GM19397 (cell line): ENCODE data around the gene ERICH6B.

ENCODE experiments used
- ATAC-seq: cut with Tn5 transposase; IDR thresholded peaks from one replicate; pipeline ENCODE4 v1.9.1; 2021; ENCODE audit warnings: mild to moderate bottlenecking, moderate library complexity; ENCODE audit not compliant: unreplicated experiment

ERICH6B gene

DNA sequence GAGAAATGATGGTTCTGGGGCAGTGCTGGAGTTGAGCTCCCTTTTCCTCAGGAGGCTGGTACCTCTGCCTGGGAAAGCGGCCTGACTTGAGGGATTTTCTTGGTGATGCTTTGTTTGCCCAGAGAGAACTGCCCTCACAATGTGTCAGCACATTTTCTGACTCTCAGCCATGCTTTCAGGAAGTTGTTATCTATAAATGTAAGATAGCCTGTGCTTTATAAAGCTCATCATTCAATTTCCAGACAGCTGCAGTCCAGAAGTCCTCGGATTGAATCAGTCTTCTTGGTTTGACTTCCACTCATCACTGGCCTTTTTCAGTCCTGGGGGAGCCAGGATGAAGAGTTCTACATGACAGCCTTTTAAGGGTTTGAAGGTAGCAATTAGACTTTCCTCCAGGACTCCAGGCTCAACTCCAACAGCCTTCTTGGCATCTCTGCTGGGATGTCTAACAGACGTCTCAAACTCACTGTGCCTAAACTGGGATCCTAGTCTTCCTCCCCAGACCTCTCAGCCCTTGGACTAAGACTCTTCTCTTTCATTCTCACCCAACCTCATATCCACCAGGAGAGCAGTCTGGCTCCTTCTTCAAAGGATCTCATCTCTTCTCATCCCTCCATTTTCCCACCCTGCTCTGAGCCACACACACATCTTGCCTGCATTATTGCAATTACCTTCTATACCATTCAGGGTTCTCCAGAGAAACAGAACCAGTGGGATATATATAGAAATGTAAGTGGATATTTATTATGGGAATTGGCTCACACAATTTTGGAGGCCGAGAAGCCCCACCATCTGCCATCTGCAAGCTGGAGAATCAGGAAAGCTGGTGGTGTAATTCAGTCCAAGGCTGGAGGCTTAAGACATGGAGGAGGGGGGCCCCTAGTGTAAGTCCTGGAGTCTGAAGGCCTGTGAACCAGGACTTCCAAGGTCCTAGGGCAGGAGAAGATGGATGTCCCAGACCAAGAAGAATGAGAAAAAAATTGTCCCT lies 13.1 kb downstream of the ERICH6B start:
- ATAC-seq = no peak

DNA sequence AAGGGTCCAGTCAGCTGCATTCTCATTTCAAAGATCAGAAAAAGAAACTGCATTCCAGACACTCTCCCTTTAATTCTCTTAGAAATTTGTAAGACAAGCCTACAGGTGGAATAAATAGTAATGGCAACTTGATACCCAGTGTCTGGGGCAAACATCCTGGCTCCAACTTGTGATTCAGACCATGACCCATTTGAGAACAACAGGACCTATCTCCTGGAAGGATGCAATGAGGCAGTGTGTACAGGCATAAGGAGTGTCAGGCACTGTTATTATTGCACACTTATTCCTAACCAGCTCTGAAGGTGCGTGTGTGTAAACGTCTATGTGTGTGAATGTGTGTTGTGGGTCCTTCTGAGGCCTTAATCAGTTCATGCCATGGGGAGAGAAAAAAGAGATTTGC lies 13.9 kb downstream of the ERICH6B start:
- no peak for ATAC-seq

DNA sequence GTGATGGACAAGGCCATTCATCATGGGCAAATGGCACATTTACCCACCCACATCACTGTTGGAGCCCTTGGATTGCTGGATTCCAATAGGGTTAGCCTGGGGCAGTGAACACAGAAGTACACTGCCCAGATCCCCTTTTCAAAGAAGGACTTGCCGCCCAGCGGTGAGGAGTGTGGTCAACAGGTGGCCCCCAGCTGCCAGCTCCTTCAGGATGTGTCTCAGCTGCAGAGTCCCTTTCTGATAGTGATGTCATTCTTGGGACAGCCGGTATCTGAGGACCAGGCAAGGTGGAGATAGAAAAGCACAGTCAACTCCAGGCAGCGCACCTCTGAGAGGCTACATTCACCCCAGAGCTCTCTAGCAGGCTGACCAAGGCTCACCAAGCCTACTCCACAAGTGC lies 16.9 kb downstream of the ERICH6B start:
- ATAC-seq = no peak

DNA sequence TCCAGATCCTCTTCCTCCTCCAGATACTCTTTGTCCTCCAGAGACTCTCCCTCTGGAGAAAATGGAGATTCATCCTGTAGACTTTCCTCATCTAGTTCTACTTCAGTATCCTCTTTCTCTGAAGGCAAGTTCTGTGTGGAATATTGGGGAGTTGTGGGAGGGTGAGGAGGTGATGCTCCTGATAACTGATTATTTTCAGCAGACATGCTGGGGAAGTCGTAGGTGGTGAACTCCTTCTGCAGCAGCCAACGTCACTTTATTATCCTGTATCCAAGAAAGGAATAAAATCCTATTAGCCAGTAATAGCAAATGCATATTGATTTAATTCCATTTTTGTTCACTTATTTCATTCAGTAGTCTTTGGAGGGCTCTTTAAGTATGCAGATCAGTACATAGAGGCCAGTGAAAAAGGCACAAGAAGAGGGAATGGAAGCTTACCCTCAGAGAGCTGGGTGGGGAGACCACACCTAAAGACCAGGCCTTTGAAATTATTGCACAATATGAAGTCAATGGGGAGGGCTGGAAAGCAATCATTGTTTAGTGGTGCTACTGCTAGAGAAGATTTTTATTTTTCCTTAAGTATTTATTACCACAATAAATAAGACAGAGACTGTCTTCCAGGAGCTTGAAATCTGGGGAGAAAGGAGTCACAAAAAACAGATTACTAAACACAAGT lies 18.6 kb downstream of the ERICH6B start:
- ATAC-seq = no peak

DNA sequence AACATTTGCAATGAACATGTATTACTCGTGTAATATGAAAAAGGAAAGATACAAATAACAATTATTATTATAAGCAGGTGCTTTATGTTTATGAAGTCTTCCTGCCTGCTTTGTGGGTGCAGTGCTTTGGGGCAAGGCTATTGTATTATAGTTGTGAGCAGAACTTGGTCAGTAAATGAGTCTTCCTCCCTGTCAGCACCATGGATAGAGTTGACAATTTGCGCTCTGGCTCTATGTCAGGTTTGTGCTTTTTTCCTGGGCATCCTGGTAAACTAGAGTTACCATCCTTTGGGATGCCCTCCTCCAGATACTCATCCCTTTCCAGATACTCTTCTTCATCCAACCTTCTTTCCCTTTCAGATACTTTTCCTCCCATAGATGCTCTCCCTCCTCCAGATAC lies 19.6 kb downstream of the ERICH6B start:
- ATAC-seq = no peak

DNA sequence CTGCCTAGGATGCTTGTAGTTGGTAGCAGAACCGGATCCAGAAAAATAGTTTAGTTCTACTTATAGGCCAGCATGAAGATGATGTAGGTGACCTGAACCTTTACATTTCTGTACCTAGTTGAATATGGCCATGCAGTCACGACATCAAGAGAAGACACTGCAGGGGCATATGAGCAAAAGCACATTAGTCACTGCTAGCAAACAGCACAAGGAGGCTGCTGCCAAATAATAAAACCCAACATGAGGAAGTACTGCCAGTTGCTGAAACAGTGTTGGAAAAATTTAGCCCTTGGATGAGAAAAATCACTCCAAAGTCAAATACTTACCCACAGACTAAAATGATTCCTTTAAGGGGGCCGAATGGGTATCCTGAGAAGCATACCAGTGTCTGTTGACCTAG lies 20.8 kb downstream of the ERICH6B start:
- ATAC-seq = no peak

DNA sequence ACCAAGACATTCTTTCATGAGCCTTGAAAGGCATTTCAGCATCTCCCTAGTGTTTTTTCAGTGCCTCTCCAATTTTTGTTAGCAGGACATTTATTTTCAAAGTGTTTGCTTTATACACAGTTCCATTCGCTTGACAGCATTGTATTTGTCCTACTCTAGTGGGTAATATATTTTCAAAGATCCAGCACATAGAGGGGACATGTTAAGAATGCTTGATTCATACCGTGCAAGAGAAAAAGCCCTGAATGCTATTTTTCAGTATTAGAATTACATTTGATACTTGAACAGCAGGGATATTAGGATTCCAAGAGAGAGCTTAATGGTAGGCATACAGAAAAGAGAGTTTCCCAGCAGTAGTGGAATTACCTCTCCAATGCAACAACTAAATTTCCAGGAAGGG lies 21.3 kb downstream of the ERICH6B start:
- ATAC-seq = no peak

DNA sequence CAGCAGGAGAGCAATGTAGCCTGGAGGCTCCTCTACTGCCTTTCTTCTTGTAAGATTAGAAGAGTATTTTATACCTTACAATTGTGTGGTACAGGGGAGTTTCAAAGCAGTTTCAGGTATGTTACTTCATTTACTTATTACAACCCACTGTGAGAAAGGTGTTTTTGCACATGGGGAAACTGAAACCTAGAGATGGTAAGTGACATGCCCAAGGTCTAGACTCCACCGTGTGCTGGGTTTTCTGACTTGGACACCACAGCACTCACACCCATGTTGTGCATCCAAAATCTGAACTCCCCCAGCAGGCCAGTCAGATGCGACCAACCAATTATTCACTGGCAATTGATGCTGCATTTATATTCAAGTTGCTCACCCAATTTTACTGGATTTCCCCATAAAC lies 22.8 kb downstream of the ERICH6B start:
- no peak for ATAC-seq

DNA sequence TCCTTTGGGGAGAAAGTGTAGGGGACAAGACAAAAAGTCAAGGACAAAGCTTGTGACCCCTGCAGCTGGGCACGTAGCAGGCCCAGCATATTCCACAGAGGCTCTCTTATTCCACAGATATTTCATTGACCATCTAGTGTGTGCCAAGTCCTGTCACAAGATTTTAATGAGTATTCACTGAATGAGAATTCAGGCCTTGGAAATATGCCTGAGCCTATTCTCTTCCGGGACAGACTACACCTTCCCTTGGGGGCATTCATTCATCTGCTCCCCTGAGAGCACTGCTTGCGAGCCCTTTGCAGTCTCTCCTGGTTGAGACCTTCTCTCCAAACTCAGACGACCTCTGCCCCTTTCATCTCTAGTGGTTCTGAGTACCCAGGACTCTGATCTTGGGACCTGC lies 25.5 kb downstream of the ERICH6B start:
- no peak for ATAC-seq

DNA sequence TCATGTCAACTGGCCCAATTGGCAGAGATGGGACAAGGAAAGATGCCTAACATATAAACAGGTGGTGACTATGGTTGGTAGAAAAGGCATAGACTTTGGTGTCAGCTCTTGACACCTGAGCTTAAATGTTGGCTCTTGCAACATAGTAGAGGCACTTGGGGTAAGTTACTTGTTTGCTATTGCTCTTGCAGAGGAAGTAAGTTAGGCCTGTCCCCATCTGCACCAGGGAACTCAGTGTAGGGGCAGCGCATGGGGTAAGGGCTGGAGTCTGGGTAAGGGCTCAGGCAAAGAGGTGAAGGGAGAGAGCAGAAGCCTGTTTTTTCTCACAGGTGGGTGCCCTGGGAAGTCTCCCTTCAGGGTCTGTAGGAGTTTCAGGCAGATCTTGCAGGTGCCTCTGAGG lies 27.6 kb downstream of the ERICH6B start:
- ATAC-seq = no peak

DNA sequence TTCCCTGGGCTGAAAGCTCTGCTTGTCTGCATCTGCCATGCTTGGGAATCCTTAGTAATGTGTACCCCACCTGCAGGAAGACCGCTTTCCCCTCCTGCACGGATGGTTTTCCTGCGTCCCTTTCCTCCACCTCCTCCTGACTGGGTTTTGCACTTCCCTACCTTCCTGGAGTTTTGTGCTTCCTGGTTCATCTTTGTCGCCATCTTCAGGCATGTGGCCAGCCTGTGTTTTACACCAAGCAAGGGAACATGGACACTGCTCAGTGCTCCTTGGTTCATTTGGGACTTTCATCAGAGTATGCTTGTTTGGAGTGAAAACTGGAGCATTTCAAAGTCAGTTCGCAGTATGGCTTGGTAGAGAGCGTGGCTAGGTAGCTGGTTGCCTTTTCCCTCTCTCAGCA lies 30.7 kb downstream of the ERICH6B start:
- no peak for ATAC-seq

DNA sequence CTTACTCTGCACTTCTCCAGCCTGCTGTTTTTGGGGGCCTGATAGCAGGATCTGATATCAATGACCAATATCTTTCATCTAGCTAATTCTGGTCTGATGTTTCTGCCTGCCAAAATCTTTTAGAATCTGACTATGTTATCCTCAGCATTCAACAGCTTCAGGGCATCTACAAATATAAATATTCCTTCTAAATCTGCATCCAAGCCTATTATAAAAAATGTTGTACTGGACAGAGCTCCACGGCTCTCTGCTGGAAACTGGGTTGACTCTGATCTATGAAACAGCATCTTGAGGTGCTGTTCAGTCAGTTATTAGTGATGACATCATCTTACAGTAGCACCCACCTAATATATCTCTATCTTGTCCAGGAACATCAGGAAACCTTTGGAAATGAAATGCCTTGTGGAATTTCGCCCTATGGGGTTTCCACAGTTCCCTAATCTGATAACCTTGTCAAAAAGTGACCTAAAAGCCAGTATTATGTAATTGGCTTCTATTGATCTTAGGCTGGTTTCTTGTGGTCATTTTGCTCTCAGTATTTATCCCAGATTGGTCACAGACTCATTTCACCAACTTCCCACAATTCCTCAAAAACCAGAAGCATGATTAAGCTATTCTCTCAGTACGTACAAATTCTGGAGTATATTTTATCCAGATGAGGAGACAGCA lies 33.0 kb downstream of the ERICH6B start:
- no peak for ATAC-seq

DNA sequence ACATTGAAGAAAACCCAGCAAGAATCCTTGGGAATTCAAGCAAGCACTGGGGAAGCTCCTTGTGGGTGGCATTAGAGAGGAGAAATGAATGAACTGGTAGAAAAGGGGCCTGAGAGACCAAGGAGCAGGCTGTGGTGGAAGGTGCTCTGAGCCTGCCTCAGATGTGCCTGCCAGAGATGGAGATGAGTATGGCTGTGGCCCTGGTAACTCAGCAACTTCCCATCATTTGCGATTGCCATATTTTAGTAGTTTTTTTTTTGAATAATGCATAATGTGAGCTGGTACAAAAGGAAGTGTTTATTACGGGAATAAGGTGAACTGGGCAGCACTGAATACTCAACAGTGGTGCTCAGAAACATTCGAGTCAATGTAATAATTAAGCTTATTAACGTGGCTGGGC lies 39.1 kb downstream of the ERICH6B start:
- no peak for ATAC-seq

DNA sequence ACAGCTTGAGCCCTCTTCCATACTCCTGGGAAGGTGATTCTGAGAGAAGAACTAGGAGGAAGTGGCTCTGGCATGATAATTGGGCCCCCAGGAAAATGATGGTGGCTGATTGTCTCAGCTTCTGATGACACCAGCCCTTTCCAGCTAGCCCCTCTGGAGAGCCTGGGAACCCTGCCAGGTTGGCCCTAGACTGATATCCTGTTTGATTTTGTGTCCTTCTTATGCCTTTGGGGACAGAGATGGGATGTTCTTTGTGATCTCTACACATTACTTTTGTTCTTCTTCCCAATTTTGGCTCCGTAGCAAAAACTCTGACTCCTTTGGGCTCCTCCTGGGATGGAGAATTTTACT lies 39.7 kb downstream of the ERICH6B start:
- no peak for ATAC-seq

DNA sequence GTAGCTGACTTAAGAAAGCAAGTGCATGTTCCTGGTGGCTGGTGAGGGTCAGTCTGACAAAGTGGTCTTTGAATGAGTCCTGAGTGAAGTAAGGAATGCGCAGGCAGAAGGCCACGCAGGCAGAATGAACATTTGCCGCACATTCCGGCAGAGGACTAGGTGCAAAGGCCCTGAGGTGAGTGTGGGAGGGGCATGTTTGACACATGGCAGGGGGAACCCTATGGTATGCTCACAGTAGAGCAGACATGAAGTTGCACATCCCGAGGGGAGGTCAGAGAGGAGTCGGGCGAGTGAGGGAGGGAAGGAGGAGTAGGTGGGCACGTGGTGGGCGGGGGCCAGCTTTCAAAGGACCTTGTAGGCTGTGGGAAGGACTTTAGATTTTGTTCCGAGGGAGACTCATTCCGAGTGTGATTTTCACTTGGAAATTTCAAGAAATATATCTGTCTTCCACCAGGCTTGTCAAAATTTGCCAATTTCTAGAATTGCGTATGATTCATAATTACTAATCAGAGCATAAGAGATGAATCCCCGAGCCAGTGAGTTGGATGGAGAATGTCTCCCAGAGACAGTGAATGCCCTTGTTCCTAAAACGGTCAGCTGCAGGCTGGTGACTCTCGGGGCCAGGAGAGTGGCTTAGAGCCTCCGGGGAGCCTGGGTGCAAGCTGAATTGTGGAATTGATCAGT lies 40.3 kb downstream of the ERICH6B start:
- no peak for ATAC-seq

DNA sequence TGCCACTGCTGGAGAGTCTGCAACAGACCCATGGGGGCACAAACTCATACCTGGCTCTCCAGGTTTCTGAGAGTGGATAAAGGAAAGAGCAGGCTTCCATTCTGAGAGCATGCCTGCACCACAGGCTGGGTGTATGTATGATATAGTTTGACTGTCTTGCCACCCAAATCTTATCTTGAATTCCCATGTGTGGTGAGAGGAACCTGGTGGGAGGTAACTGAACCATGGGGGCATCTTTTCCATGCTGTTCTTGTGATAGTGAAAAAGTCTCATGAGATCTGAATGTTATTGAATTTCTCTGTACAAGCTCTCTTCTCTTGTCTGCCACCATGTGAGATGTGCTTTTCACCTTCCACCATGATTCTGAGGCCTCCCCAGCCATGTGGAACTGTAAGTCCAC lies 50.2 kb downstream of the ERICH6B start:
- ATAC-seq = no peak

DNA sequence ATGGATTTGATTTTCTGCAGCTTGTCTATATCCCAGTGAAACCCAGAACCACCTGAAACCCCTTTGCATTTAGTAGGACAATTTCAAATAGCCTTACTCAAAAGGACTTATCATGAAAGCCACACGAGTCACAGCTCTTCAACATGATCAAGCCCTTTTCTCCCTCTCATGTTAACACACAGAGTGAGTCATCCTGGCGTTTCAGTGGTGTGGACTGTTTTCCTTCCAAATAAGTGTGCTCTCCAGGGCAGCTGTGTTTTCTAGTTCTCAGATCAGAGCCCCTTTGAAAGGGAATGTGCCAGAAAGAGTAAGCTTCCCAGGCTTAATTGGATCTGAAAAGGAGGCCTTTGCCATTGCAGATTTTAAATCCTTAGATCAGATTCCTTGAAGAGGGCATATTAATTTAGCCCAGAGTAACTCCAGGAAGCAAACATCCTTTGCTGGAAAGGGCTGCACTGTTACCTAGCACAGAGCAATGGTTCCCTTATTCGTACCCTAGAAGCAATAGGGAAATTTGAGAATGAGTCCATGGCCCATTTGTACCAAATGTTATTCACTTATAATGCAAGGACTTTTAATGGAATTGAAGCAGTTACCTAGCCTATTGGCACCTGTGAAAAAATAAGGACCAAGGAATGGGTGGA lies 51.3 kb downstream of the ERICH6B start:
- no peak for ATAC-seq

DNA sequence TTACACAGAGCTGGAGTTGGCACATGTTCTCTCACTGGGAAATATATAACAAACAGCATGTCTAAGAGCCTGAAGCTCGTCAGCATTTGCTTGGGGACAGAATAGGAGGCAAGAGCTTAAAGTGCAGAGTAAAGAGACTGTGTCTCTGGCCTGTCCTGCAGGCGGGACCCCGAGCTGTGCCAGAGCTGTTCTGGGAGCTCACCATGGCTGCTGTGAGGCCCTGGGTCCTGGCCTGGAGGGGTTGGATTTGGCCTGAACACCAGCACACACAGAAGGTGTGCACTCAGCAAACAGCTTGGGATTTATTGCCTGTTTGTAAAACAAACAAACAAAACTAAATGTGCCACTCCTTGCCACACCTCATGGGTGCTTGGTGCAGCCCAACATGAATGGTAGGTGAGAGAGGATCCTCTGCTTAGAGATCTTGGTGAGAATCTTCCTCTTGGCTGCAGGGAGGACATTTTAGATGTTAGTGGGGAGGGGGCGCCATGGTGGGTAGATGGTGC lies 60.9 kb downstream of the ERICH6B start:
- no peak for ATAC-seq

DNA sequence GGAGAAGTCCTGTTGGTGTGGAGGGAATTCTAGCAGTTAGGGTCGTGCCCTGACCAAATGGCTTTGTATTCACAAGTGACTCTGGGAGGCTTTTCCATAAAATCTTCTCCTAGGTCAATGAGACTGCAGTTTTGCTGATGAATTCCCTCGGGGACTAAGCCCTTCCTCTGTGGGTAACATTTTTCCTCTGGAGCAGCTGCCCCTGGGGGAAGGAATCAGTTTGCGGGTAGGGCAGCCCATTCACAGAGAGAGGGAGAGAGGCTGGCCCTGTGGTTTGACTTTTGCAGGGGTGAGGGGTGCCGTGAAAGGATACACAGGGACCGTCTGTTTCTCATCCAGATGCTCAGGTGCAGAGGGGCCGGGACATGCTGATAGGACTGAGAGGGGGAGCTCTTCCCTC lies 67.3 kb downstream of the ERICH6B start:
- no peak for ATAC-seq

DNA sequence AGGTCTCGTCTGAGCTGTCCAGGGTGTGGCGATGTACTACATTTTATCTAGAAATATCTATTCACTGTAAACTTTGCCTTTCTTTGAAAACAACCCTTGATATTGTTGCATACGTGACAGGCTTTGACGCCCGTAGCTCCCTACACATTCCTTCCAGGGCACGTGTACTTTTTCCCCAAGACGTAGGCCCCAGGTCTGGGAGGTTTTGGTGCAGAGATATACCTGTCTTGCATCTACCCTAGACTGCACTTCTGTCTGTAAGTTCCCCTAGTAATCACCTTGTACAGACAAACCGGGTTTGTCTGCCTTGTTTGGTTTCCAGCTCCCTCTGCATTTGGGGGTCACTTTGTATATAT lies 69.2 kb downstream of the ERICH6B start:
- no peak for ATAC-seq
